SK-N-MC (cell line): ENCODE measurements around the gene CARD9.

Experiments used
- EZH2 ChIP-seq: fragments of 200-600 bp; sonication (generic); IDR thresholded peaks from one replicate; pipeline ENCODE4 v1.6.1; 2017; ENCODE audit warnings: antibody characterized with exemption
- POLR2AphosphoS5 ChIP-seq: IDR thresholded peaks from 2 replicates; pipeline ENCODE4 v1.6.1; 2012; ENCODE audit warnings: mild to moderate bottlenecking, low read depth, low read length, borderline replicate concordance

DNA sequence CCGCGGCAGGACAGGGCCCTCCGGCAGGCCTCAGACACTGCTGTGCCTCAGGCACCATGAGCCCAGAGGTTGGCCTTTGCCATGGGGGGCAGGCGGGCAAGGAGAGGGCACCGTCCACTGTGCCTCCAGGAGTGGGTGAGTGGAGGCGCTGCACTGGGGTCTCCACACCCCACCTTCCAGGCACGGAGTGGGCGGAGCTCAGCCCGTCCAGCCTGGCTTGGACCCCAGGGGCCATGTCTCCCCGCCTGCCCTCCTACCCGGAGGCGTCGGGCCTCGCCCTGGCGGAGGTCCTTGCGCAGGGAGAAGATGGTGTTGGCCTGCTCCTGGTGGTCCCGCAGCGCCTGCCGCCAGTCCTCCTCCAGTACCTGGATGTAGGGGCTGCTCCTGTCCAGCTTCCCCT is 3.4 kb downstream of the CARD9 start:
- TF ChIP-seq POLR2AphosphoS5 (no peak), EZH2 (no peak)
